HUES64 (cell line): ENCODE measurements around the gene CCDC85C.

Experiments
- H3K27ac ChIP-seq: 2 replicates; pipeline ENCODE4 v1.7.0; 2013; ENCODE audit warnings: low read depth, low read length, inconsistent platforms
- H3K27me3 ChIP-seq: 2 replicates; pipeline ENCODE4 v1.6.1; 2013; ENCODE audit warnings: mild to moderate bottlenecking, low read length; ENCODE audit not compliant: insufficient read depth
- H3K36me3 ChIP-seq: 2 replicates; pipeline ENCODE4 v1.6.1; 2013; ENCODE audit warnings: mild to moderate bottlenecking, low read length; ENCODE audit not compliant: insufficient read depth
- H3K4me1 ChIP-seq: 2 replicates; pipeline ENCODE4 v1.6.1; 2013; ENCODE audit warnings: mild to moderate bottlenecking, low read length, moderate library complexity; ENCODE audit not compliant: insufficient read depth
- H3K4me3 ChIP-seq: 2 replicates; pipeline ENCODE4 v1.5.1; 2013; ENCODE audit warnings: mild to moderate bottlenecking, low read length, moderate library complexity
- H3K9ac ChIP-seq: 2 replicates; pipeline ENCODE4 v1.6.1; 2013; ENCODE audit warnings: mild to moderate bottlenecking, low read depth, low read length
- H3K9me3 ChIP-seq: 2 replicates; pipeline ENCODE4 v1.6.1; 2013; ENCODE audit warnings: low read depth, low read length; ENCODE audit not compliant: insufficient read depth
- WGBS: fragments of 150-250, 120-280 bp; methylation state at CpG from one replicate; pipeline ENCODE4 v1.1.7; 2013; ENCODE audit warnings: missing lambda C conversion rate; 5-methylcytosine and 5-hydroxymethylcytosine counted together

Gene CCDC85C

GRCh38 chr14:99628887-99629618 is 25.0 kb upstream of the CCDC85C start:
- Histone ChIP-seq H3K9me3 (no peaks in the 10 kb centered on the region), H3K9ac (no peak overlapping the region), H3K27me3 (no peaks in the 10 kb centered on the region), H3K4me3 (no peak overlapping the region), H3K36me3 (no peaks in the 10 kb centered on the region), H3K4me1 (peaks cover 6% of the 10 kb centered on the region; the same call in 1 of the 2 replicates), H3K27ac (no peak overlapping the region)
- WGBS: 32% methylated on average over 19 of the region's 20 CpGs

- Histone ChIP-seq H3K27ac (no peak overlapping the region), H3K9ac (no peak overlapping the region), H3K4me3 (no peak overlapping the region), H3K9me3 (no peaks in the 10 kb centered on the region), H3K36me3 (no peaks in the 10 kb centered on the region), H3K27me3 (no peaks in the 10 kb centered on the region), H3K4me1 (peaks cover 6% of the 10 kb centered on the region; the same call in 1 of the 2 replicates)
- 74% methylated on average over 13 of the region's 13 CpGs for WGBS
Observed at GRCh38 chr14:99627510-99628381, 23.7 kb upstream of the CCDC85C start.

- Histone ChIP-seq H3K36me3 (no peaks in the 10 kb centered on the region), H3K27ac (no peak overlapping the region), H3K4me1 (peaks cover 6% of the 10 kb centered on the region; the same call in 1 of the 2 replicates), H3K9me3 (no peaks in the 10 kb centered on the region), H3K4me3 (no peak overlapping the region), H3K9ac (no peak overlapping the region), H3K27me3 (no peaks in the 10 kb centered on the region)
- WGBS: 80% methylated on average over 2 of the region's 2 CpGs
Observed at GRCh38 chr14:99627100-99627499, 23.1 kb upstream of the CCDC85C start.

- no peak overlapping the region for H3K27ac ChIP-seq
- H3K4me3 ChIP-seq: no peak overlapping the region
- H3K4me1 ChIP-seq: peaks cover 6% of the 10 kb centered on the region; the same call in 1 of the 2 replicates
- H3K36me3 ChIP-seq: no peaks in the 10 kb centered on the region
- no peaks in the 10 kb centered on the region for H3K27me3 ChIP-seq
- WGBS: 87% methylated on average over 11 of the region's 11 CpGs
- H3K9ac ChIP-seq: no peak overlapping the region
- no peaks in the 10 kb centered on the region for H3K9me3 ChIP-seq
Observed at GRCh38 chr14:99626041-99626648, 22.1 kb upstream of the CCDC85C start.

- Histone ChIP-seq H3K4me1 (peaks cover 6% of the 10 kb centered on the region; the same call in 1 of the 2 replicates), H3K27ac (no peak overlapping the region), H3K9me3 (no peaks in the 10 kb centered on the region), H3K4me3 (no peak overlapping the region), H3K36me3 (no peaks in the 10 kb centered on the region), H3K27me3 (no peaks in the 10 kb centered on the region), H3K9ac (no peak overlapping the region)
- WGBS: 86% methylated on average over 2 of the region's 3 CpGs
Observed at GRCh38 chr14:99625476-99625875, 21.5 kb upstream of the CCDC85C start.

- no peak overlapping the region for H3K4me3 ChIP-seq
- 90% methylated on average over 13 of the region's 13 CpGs for WGBS
- H3K27ac ChIP-seq: no peak overlapping the region
- no peaks in the 10 kb centered on the region for H3K27me3 ChIP-seq
- H3K9me3 ChIP-seq: no peaks in the 10 kb centered on the region
- no peak overlapping the region for H3K9ac ChIP-seq
- H3K36me3 ChIP-seq: no peaks in the 10 kb centered on the region
- peaks cover 6% of the 10 kb centered on the region; the same call in 1 of the 2 replicates for H3K4me1 ChIP-seq
Observed at GRCh38 chr14:99624971-99625370, 21.0 kb upstream of the CCDC85C start.

- Histone ChIP-seq H3K4me1 (peaks cover 9% of the 10 kb centered on the region; the same call in 1 of the 2 replicates), H3K27ac (no peak overlapping the region), H3K27me3 (no peaks in the 10 kb centered on the region), H3K36me3 (no peaks in the 10 kb centered on the region), H3K9ac (no peak overlapping the region), H3K9me3 (no peaks in the 10 kb centered on the region), H3K4me3 (no peak overlapping the region)
- 97% methylated on average over 6 of the region's 6 CpGs for WGBS
Observed at GRCh38 chr14:99624024-99624423, 20.0 kb upstream of the CCDC85C start.

GRCh38 chr14:99621948-99622347 is 17.9 kb upstream of the CCDC85C start:
- H3K36me3 ChIP-seq: no peaks in the 10 kb centered on the region
- no peak overlapping the region for H3K4me3 ChIP-seq
- H3K27ac ChIP-seq: no peak overlapping the region
- H3K9ac ChIP-seq: no peak overlapping the region
- WGBS: 91% methylated on average over 6 of the region's 6 CpGs
- H3K27me3 ChIP-seq: no peaks in the 10 kb centered on the region
- H3K9me3 ChIP-seq: no peaks in the 10 kb centered on the region
- peaks cover 9% of the 10 kb centered on the region; the same call in 1 of the 2 replicates for H3K4me1 ChIP-seq

- Histone ChIP-seq H3K27ac (no peak overlapping the region), H3K36me3 (no peaks in the 10 kb centered on the region), H3K27me3 (no peaks in the 10 kb centered on the region), H3K4me1 (peaks cover 7% of the 10 kb centered on the region; the same call in 1 of the 2 replicates), H3K9me3 (no peaks in the 10 kb centered on the region), H3K9ac (no peak overlapping the region), H3K4me3 (no peak overlapping the region)
- 65% methylated on average over 13 of the region's 13 CpGs for WGBS
Observed at GRCh38 chr14:99619835-99620834, 16.1 kb upstream of the CCDC85C start.
